ENCODE measurements around the gene NKD2. TPM values are rescaled to one million over a fixed set of nuclear protein-coding genes. Genes with fewer than 3 reads are reported as not detected.

NKD2 gene
- total RNA-seq, 1 experiment from 2014 or later = 0.21 TPM

DNA sequence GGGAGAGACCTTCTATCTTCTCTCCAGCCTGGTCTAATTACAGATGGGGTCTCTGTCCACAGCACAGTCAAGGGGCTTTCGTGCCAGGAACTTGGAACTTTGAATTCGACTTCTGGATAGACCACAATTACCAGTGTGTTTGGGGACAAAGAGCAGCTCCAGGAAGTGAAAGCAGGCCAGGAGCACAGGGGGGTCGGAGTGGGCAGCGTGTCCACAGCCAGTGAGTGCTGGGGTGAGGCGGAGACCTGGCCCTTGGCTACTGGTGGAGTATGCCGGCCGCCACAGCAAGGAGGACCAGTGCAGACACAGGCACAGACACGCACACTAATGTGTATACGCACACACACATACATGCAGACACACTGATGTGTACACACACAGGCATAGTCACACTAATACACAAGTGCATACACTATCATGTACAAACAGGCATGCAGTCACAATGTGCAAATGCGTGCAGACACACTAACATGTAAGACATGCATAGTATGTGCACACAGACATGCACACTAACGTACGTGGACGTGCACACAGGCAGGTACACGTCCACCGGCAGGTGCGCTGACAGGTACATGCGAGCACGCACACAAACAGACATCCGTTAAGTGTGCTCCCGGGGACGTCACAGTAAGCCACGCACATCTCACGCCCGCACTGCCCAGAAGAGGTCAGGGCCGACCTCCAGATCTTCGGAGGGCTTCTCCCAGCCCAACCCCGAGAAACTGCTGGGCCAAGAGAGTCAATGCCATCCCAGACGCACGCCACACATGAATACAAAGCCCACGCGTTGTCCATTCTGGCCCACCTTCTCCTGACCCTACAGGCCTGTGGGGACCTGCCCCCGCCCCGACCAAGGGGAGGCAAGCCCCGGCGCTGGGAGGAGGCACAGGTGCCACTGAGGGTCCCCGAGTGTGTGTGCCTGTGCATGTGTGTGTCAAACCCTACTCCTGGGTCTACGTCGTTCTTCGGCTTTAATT is 46.5 kb downstream of the NKD2 start:
- Mint-ChIP-seq H3K4me3 (ENCODE audit: unreplicated experiment) (no peak overlapping the region), H3K9me3 (ENCODE audit: unreplicated experiment) (no peaks in the 10 kb centered on the region), H3K4me1 (ENCODE audit: insufficient read depth, unreplicated experiment) (no peaks in the 10 kb centered on the region), H3K36me3 (ENCODE audit: insufficient read depth, unreplicated experiment) (no peaks in the 10 kb centered on the region), H3K27me3 (ENCODE audit: insufficient read depth, unreplicated experiment) (no peaks in the 10 kb centered on the region), H3K27ac (ENCODE audit: low read depth, unreplicated experiment) (no peak overlapping the region)
- ChIA-PET CTCF (no interaction called here), POLR2A (no interaction called here)
- TF ChIP-seq CTCF (IDR thresholded peaks at IDR 0.05; ENCODE audit: unreplicated experiment) = no peak
- intact Hi-C loops (cut with micrococcal nuclease) = no loop called here
- no TSS peak for BruUV-seq (replicated peaks)
- DNase-seq (ENCODE audit: unreplicated experiment) = no peak

DNA sequence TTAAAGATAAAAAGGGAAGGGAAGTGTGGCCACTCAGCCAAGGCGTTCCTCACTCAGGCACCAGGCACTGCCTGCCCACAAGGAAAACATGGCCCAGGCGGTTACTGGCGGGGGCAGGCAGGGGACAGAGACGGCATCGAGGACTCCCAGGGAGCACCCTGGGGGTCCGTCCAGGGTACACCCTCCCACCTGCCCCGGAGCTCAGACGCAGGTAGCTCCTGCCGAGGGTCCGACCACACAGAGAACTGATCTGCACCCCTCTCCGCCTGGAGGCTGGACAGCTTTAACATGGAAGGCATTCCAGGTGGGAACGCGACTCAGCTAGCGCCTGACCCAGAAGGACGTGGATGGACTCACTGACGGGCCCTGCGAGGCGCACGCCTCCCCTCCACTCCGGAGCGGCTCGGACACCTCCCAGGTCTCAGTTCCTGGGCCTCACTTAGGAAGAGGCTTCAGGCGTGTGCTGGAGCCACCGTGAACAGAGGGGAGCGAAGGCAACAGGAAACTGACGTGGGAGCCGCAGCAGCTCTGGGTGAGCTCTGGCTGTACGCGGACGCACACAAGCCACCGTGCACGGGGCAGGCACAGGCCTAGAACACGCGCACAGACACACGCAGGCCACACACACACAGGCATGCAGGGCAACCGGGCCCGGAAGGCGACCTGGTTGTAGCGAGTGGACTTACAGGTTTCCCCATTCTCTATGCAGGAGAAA is 47.5 kb downstream of the NKD2 start:
- Mint-ChIP-seq H3K27me3 (ENCODE audit: insufficient read depth, unreplicated experiment) (no peaks in the 10 kb centered on the region), H3K4me1 (ENCODE audit: insufficient read depth, unreplicated experiment) (no peaks in the 10 kb centered on the region), H3K27ac (ENCODE audit: low read depth, unreplicated experiment) (no peak overlapping the region), H3K4me3 (ENCODE audit: unreplicated experiment) (no peak overlapping the region), H3K36me3 (ENCODE audit: insufficient read depth, unreplicated experiment) (no peaks in the 10 kb centered on the region), H3K9me3 (ENCODE audit: unreplicated experiment) (no peaks in the 10 kb centered on the region)
- no peak for TF ChIP-seq CTCF (IDR thresholded peaks at IDR 0.05; ENCODE audit: unreplicated experiment)
- CTCF ChIA-PET = no interaction called here
- DNase-seq (ENCODE audit: unreplicated experiment) = no peak
- POLR2A ChIA-PET = no interaction called here
- intact Hi-C loops (cut with micrococcal nuclease) = no loop called here
- no TSS peak for BruUV-seq (replicated peaks)

GRCh38 chr5:1056611-1057484 is 48.2 kb downstream of the NKD2 start:
- BruUV-seq (replicated peaks) = no TSS peak
- ChIA-PET CTCF (no interaction called here), POLR2A (no interaction called here)

More at GRCh38 chr5:1056611-1057484, 48.2 kb downstream of the NKD2 start:
- no peaks in the 10 kb centered on the region for H3K36me3 Mint-ChIP-seq (ENCODE audit: insufficient read depth, unreplicated experiment)
- no peak for DNase-seq (ENCODE audit: unreplicated experiment)
- H3K9me3 Mint-ChIP-seq (ENCODE audit: unreplicated experiment) = no peaks in the 10 kb centered on the region
- H3K4me3 Mint-ChIP-seq (ENCODE audit: unreplicated experiment) = no peak overlapping the region
- no peaks in the 10 kb centered on the region for H3K27me3 Mint-ChIP-seq (ENCODE audit: insufficient read depth, unreplicated experiment)
- intact Hi-C loops (cut with micrococcal nuclease) = no loop called here
- no peak overlapping the region for H3K27ac Mint-ChIP-seq (ENCODE audit: low read depth, unreplicated experiment)
- no peak for TF ChIP-seq CTCF (IDR thresholded peaks at IDR 0.05; ENCODE audit: unreplicated experiment)
- H3K4me1 Mint-ChIP-seq (ENCODE audit: insufficient read depth, unreplicated experiment) = no peaks in the 10 kb centered on the region
